ENCODE measurements around the gene CFAP92. TPM values are rescaled to one million over a fixed set of nuclear protein-coding genes. Genes with fewer than 3 reads are reported as not detected.

CFAP92 gene
- total RNA-seq, 1 donor from 2014 or later = not detected

DNA sequence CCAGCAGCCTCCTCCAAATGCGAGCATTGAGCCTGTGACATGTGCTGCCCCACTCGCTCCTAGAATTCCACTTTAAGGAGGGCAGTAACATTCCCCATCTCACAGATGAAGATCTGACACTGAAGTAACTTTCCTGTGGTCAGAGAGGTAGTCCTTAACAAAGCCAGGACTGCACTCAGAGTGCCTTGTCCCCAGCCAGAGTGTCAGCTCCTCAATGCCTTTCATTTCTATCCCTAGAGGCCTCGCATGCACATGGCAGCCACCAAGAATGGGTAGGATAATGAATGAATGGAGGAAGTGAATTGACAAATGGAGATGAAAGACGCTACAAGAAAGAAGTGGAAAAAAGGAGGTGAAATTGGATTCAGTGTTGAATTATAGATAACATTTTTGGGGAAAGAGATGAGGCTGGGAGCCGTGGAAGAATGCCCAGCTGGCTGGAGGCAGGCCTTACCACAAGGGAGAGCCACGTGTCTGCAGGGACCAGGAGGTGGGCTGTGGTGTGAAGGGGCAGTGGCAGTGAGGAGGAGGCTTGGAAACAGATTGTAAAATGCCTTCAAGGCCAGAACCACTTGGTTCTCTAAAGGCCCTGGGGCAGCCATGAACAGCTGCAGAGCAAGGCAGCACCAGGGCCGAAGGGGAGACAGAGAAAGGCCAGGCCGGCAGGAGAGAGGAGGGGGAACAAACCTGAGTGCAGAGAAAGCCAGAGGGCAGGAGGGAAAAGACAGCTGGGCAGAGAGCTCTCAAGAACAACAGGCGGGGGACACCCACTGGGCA lies 10.4 kb downstream of the CFAP92 start:
- Mint-ChIP-seq H3K9me3 (ENCODE audit: low read depth) (no peaks in the 10 kb centered on the region), H3K27me3 (ENCODE audit: low read depth) (peaks cover 15% of the 10 kb centered on the region), H3K27ac (ENCODE audit: unreplicated experiment) (no peak overlapping the region), H3K4me3 (ENCODE audit: unreplicated experiment) (no peak overlapping the region), H3K36me3 (ENCODE audit: low read depth) (no peaks in the 10 kb centered on the region), H3K4me1 (ENCODE audit: low read depth) (no peaks in the 10 kb centered on the region)
- no peak for DNase-seq (ENCODE audit: low spot score)
- TF ChIP-seq, protein P1, sequence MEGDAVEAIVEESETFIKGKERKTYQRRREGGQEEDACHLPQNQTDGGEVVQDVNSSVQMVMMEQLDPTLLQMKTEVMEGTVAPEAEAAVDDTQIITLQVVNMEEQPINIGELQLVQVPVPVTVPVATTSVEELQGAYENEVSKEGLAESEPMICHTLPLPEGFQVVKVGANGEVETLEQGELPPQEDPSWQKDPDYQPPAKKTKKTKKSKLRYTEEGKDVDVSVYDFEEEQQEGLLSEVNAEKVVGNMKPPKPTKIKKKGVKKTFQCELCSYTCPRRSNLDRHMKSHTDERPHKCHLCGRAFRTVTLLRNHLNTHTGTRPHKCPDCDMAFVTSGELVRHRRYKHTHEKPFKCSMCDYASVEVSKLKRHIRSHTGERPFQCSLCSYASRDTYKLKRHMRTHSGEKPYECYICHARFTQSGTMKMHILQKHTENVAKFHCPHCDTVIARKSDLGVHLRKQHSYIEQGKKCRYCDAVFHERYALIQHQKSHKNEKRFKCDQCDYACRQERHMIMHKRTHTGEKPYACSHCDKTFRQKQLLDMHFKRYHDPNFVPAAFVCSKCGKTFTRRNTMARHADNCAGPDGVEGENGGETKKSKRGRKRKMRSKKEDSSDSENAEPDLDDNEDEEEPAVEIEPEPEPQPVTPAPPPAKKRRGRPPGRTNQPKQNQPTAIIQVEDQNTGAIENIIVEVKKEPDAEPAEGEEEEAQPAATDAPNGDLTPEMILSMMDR (IDR thresholded peaks at IDR 0.05) = no peak

DNA sequence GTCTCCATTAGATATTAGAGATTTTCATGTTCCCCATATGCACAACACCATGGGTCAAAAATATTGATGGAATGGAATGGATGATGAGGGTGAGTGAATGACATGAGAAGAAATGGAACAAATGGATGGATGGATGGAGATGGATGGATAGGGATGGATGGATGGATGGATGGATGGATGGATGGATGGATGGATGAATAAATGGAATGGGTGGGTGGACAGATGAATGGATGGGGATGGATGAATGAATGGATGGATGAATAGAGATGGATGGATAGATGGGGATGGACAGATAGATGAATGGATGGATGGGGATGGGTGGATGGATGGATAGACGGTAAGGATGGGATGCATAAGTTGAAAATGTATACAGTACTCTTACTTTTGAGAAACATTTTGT lies 18.6 kb downstream of the CFAP92 start:
- Mint-ChIP-seq H3K4me3 (ENCODE audit: unreplicated experiment) (no peak overlapping the region), H3K4me1 (ENCODE audit: low read depth) (peaks cover under 1% of the 10 kb centered on the region), H3K27ac (ENCODE audit: unreplicated experiment) (no peak overlapping the region), H3K9me3 (ENCODE audit: low read depth) (no peaks in the 10 kb centered on the region), H3K36me3 (ENCODE audit: low read depth) (no peaks in the 10 kb centered on the region), H3K27me3 (ENCODE audit: low read depth) (peaks cover 20% of the 10 kb centered on the region)
- DNase-seq (ENCODE audit: low spot score) = no peak
- TF ChIP-seq, protein P1 (IDR thresholded peaks at IDR 0.05) = no peak

DNA sequence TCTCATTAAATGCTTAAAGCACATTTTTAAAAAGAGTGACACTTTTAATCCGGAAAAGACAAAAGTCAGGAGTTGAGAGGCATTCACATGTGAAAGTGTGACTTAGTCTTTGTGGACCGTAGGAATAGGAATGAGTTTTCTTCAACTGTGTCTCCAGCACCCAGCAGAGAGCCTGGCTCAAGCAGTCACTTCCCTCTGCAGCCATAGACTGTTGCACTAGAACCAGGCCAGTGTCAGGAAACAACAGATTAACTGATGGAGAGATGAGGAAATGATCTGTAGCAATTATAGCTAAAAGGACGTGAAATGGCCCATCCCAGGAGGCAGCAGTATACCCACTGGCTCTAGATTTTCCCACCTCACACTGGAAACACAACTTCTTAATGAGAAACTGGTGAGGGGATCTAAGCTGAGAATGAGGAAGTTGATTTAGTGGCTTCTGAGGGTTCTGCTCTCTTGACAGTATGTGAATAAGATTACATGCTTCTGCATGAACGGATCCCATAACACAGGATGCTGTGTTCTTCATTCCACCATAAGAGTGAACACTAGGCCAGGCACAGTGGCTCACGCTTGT lies 19.8 kb downstream of the CFAP92 start:
- peaks cover 21% of the 10 kb centered on the region for H3K27me3 Mint-ChIP-seq (ENCODE audit: low read depth)
- peaks cover 4% of the 10 kb centered on the region for H3K4me1 Mint-ChIP-seq (ENCODE audit: low read depth)
- no peak overlapping the region for H3K4me3 Mint-ChIP-seq (ENCODE audit: unreplicated experiment)
- H3K36me3 Mint-ChIP-seq (ENCODE audit: low read depth) = no peaks in the 10 kb centered on the region
- no peaks in the 10 kb centered on the region for H3K9me3 Mint-ChIP-seq (ENCODE audit: low read depth)
- H3K27ac Mint-ChIP-seq (ENCODE audit: unreplicated experiment) = no peak overlapping the region
- DNase-seq (ENCODE audit: low spot score) = no peak
- TF ChIP-seq, protein P1 (IDR thresholded peaks at IDR 0.05) = no peak

DNA sequence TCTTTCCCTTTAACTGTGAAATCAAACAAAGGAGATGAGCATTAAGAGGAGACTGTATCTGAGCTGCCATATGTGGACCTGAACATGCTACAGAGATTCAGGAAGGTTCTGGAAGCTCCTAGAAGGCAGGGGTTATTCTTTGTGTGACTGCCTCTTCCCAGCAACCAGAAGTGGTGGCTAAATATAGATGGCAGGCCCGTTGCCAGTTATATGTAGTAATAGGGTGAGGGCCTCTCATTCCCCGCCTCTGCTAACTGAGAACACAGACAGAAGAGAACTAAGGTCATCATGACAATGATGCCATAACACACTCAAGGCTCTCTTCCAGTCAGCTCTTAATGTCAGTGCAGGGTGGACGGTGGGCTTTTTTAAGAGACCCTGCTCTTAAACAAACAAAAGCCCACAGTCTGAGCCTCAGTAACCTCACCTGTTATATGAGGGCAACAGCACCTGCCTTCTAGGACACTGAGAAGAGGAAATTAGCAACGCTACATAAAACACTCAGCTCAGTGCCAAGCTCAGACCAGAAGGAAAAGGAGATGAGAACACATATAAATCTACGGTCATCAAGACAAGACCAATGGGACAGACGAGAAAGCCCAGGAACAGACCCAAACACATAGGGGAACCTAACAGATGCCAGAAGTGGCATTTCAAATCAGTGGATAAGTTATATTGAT lies 22.3 kb downstream of the CFAP92 start:
- Mint-ChIP-seq H3K4me1 (ENCODE audit: low read depth) (peaks cover 4% of the 10 kb centered on the region), H3K27me3 (ENCODE audit: low read depth) (peaks cover 19% of the 10 kb centered on the region), H3K9me3 (ENCODE audit: low read depth) (no peaks in the 10 kb centered on the region), H3K4me3 (ENCODE audit: unreplicated experiment) (no peak overlapping the region), H3K36me3 (ENCODE audit: low read depth) (no peaks in the 10 kb centered on the region), H3K27ac (ENCODE audit: unreplicated experiment) (no peak overlapping the region)
- DNase-seq (ENCODE audit: low spot score) = no peak
- TF ChIP-seq, protein P1 (IDR thresholded peaks at IDR 0.05) = no peak

- H3K36me3 Mint-ChIP-seq (ENCODE audit: low read depth) = no peaks in the 10 kb centered on the region
- H3K27me3 Mint-ChIP-seq (ENCODE audit: low read depth) = peaks cover 16% of the 10 kb centered on the region
- no peaks in the 10 kb centered on the region for H3K9me3 Mint-ChIP-seq (ENCODE audit: low read depth)
- no peak overlapping the region for H3K27ac Mint-ChIP-seq (ENCODE audit: unreplicated experiment)
- H3K4me1 Mint-ChIP-seq (ENCODE audit: low read depth) = peaks cover 4% of the 10 kb centered on the region
- no peak overlapping the region for H3K4me3 Mint-ChIP-seq (ENCODE audit: unreplicated experiment)
- TF ChIP-seq, protein P1 (IDR thresholded peaks at IDR 0.05) = no peak
- no peak for DNase-seq (ENCODE audit: low spot score)
These were observed 23.2 kb downstream of the CFAP92 start for GRCh38 chr3:128970740-128971047.

Data from chondrocyte (in vitro differentiated cells).